CD4-positive, alpha-beta memory T cell (primary cell): ENCODE results near the gene SGIP1. TPM values are rescaled to one million over a fixed set of nuclear protein-coding genes. Genes with fewer than 3 reads are reported as not detected.

Experiments used
- CTCF ChIA-PET: fragments of 350-600 bp; sonication (Branson Sonifier 250); formaldehyde crosslinking; loops from one replicate; lab custom pipeline; 2021; ENCODE audit warnings: inconsistent platforms; ENCODE audit not compliant: partially characterized antibody; lab: Charles Lee
- POLR2A ChIA-PET: fragments of 350-600 bp; sonication (Branson Sonifier 250); formaldehyde crosslinking; loops from one replicate; lab custom pipeline; 2021; ENCODE audit not compliant: partially characterized antibody; lab: Charles Lee
- DNase-seq, 5 donors: peaks; one replicate each; pipeline versions ENCODE4 v3.0.0 to v3.0.0-alpha.2; 2020 to 2022; ENCODE audit warnings: mixed read lengths in 1 of 5
- H3K27ac ChIP-seq: one replicate; pipeline ENCODE4 v1.7.0; 2013; ENCODE audit warnings: low read depth, low read length
- H3K27me3 ChIP-seq: 2 replicates; pipeline ENCODE4 v1.7.0; 2013; ENCODE audit warnings: mild to moderate bottlenecking, low read length, moderate library complexity; ENCODE audit not compliant: insufficient read depth
- H3K36me3 ChIP-seq: 2 replicates; pipeline ENCODE4 v1.7.0; 2013; ENCODE audit warnings: mild to moderate bottlenecking, low read length, moderate library complexity; ENCODE audit not compliant: insufficient read depth
- H3K4me1 ChIP-seq: 2 replicates; pipeline ENCODE4 v1.7.0; 2013; ENCODE audit warnings: mild to moderate bottlenecking, low read length, moderate library complexity; ENCODE audit not compliant: insufficient read depth
- H3K4me3 ChIP-seq, 2 donors: one replicate each; pipeline ENCODE4 v1.7.0; 2013; ENCODE audit warnings: low read length in 2 of 2, mild to moderate bottlenecking in 1 of 2
- H3K9me3 ChIP-seq, 2 donors: one replicate each; pipeline ENCODE4 v1.7.0; 2013; ENCODE audit warnings: low read length in 2 of 2, control low read depth in 1 of 2; ENCODE audit not compliant: control insufficient read depth in 1 of 2
- H3K27ac Mint-ChIP-seq, 7 donors: one replicate each; pipeline ENCODE4 v1.8.0; 2020 to 2021; ENCODE audit warnings: mixed read lengths in 7 of 7, mild to moderate bottlenecking in 6 of 7, inconsistent platforms in 3 of 7, moderate library complexity in 3 of 7
- H3K27me3 Mint-ChIP-seq, 2 donors: one replicate each; pipeline ENCODE4 v1.8.0; 2020 to 2021; ENCODE audit warnings: mixed read lengths in 2 of 2
- H3K36me3 Mint-ChIP-seq, 2 donors: one replicate each; pipeline ENCODE4 v1.8.0; 2020 to 2021; ENCODE audit warnings: mixed read lengths in 2 of 2, inconsistent platforms in 1 of 2, mild to moderate bottlenecking in 1 of 2
- H3K4me1 Mint-ChIP-seq, 4 donors: one replicate each; pipeline ENCODE4 v1.8.0; 2020 to 2021; ENCODE audit warnings: mixed read lengths in 4 of 4, mild to moderate bottlenecking in 1 of 4
- H3K4me3 Mint-ChIP-seq, 8 donors: one replicate each; pipeline ENCODE4 v1.8.0; 2020 to 2021; ENCODE audit warnings: mixed read lengths in 8 of 8, mild to moderate bottlenecking in 7 of 8, moderate library complexity in 6 of 8, inconsistent platforms in 3 of 8
- H3K9me3 Mint-ChIP-seq, 8 donors: one replicate each; pipeline ENCODE4 v1.8.0; 2020 to 2021; ENCODE audit warnings: mixed read lengths in 8 of 8, mild to moderate bottlenecking in 5 of 8, inconsistent platforms in 3 of 8, moderate library complexity in 1 of 8
- intact Hi-C: fragments of 100-400 bp; cut with micrococcal nuclease; formaldehyde crosslinking; loops from one replicate; pipeline ENCODE4 v1.15.1; 2023
- polyA plus RNA-seq, 2 donors: library from polyadenylated mRNA; unstranded; fragments of 300-500 nt; fragmentation: Illumina TruSeq; gene quantifications; one replicate each; pipeline ENCODE4 v1.2.3, GENCODE V29; 2021
- total RNA-seq, 2 experiments: library from RNA; stranded (reverse); gene quantifications; one replicate each; pipeline ENCODE4 v1.2.3, GENCODE V29; 2021

The SGIP1 gene
- total and polyA plus RNA-seq, 4 experiments from 2014 or later = not detected

DNA sequence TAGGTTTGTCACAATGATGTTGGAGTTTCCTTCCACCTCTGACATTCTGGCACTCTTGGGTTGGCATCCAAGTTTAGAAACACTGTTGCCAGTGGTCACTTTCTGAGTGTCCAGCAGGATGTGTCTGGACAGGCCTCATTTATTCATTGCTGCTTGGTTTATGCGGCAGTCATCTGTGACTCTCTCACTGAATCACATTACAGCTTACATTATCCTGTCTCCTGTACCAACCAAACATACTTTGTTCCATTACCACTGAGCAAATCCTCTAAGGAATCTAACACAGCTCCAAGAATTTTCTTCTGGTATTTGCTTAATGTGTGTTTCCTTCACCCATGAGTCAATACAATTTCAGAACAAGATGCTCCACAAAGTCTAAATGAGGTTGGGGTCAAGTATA lies 19.9 kb downstream of the SGIP1 start:
- Mint-ChIP-seq H3K4me1 (no peaks in the 10 kb centered on the region), H3K4me3 (no peak overlapping the region), H3K9me3 (peaks cover 0 to 2% (median 0%) of the 10 kb centered on the region in 8 donors), H3K36me3 (no peaks in the 10 kb centered on the region), H3K27ac (no peak overlapping the region), H3K27me3 (peaks cover 6 to 14% of the 10 kb centered on the region in 2 donors)
- intact Hi-C loops = no loop called here
- CTCF ChIA-PET = no interaction called here
- H3K9me3 ChIP-seq = no peaks in the 10 kb centered on the region
- H3K27me3 ChIP-seq = no peaks in the 10 kb centered on the region
- H3K36me3 ChIP-seq = no peaks in the 10 kb centered on the region
- H3K27ac ChIP-seq = no peak overlapping the region
- H3K4me1 ChIP-seq = no peaks in the 10 kb centered on the region
- no peak overlapping the region for H3K4me3 ChIP-seq
- POLR2A ChIA-PET = no interaction called here
- DNase-seq = no peak

DNA sequence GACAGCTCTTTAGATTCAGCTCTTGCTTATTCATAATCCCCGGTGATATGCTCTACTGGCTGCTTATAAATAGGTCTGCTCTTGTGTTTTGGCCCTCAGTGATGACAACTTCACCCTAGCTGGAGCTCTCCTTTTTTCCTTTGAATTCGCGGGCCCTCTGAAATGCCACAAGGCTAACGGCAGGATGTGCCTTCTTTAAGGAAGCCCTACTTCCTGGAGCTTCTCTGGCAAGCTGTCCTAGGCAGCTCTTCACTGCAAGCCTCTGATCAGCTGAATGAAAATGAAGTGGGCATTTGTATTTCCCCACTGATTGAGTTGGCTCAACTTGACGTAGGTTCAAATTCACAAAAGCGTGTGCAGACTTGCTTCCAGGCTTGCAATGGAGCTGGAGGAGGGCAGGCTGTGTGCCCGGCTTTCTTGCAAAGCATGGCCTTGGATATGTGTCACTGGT lies 22.2 kb downstream of the SGIP1 start:
- Histone ChIP-seq H3K27me3 (no peaks in the 10 kb centered on the region), H3K27ac (no peak overlapping the region), H3K9me3 (no peaks in the 10 kb centered on the region), H3K4me3 (no peak overlapping the region), H3K4me1 (no peaks in the 10 kb centered on the region), H3K36me3 (no peaks in the 10 kb centered on the region)
- no peaks in the 10 kb centered on the region for H3K4me1 Mint-ChIP-seq
- H3K27me3 Mint-ChIP-seq = peaks cover 4 to 14% of the 10 kb centered on the region in 2 donors
- intact Hi-C loops = no loop called here
- ChIA-PET CTCF (no interaction called here), POLR2A (no interaction called here)
- no peak overlapping the region for H3K27ac Mint-ChIP-seq
- H3K4me3 Mint-ChIP-seq = no peak overlapping the region
- no peaks in the 10 kb centered on the region for H3K36me3 Mint-ChIP-seq
- peaks cover 0 to 2% (median 0%) of the 10 kb centered on the region in 8 donors for H3K9me3 Mint-ChIP-seq
- DNase-seq = no peak

DNA sequence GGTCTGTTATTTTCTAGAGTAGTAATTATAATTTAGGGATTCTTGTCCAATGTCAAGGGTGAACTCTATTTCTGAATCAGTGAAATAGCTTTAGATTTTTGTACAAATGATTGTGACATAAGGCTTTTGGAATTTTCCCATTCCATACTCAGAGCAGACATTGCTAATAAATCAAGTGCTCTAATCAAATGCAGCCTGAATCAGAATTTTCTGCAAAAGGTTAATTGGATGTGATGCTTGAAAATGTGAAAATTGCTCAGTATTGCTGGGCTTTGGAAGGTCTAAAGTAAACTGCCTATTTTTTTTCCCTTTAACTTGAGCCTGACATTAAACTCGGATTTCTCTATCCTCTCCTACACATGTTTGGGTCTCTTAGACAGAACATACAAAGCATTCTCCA lies 23.2 kb downstream of the SGIP1 start:
- H3K4me3 Mint-ChIP-seq = no peak overlapping the region
- H3K9me3 ChIP-seq = no peaks in the 10 kb centered on the region
- ChIA-PET POLR2A (no interaction called here), CTCF (no interaction called here)
- no peaks in the 10 kb centered on the region for H3K36me3 Mint-ChIP-seq
- no peak overlapping the region for H3K27ac ChIP-seq
- H3K4me3 ChIP-seq = no peak overlapping the region
- H3K4me1 ChIP-seq = no peaks in the 10 kb centered on the region
- no peaks in the 10 kb centered on the region for H3K36me3 ChIP-seq
- peaks cover 0 to 2% (median 0%) of the 10 kb centered on the region in 8 donors for H3K9me3 Mint-ChIP-seq
- H3K27me3 Mint-ChIP-seq = peaks cover 4 to 12% of the 10 kb centered on the region in 2 donors
- no peaks in the 10 kb centered on the region for H3K27me3 ChIP-seq
- no peaks in the 10 kb centered on the region for H3K4me1 Mint-ChIP-seq
- H3K27ac Mint-ChIP-seq = no peak overlapping the region
- DNase-seq = no peak
- intact Hi-C loops = no loop called here

- POLR2A ChIA-PET = no interaction called here
Measured at GRCh38 chr1:66559517-66559916, 25.6 kb downstream of the SGIP1 start.

DNA sequence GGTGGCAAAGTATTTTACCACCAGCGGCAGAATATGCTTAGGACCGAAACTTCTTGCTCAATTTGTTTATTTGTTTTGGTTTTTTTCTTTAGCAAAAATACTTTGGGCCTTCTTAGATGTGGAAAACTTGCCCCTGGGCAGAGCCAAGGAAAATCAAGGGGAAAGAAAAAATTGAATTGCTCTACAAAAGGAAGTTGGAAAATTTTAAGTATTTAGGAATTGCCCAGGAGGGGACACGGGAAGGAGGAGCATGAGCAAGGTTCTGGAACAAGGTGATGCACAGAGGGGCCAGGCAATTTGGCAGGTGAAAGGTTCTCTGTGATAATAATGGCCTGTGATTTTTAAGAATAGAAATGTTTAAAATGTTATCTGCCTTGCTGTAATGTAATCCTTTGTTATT lies 28.6 kb downstream of the SGIP1 start:
- H3K27me3 ChIP-seq = no peaks in the 10 kb centered on the region
- H3K4me1 ChIP-seq = no peaks in the 10 kb centered on the region
- intact Hi-C loops = no loop called here
- Mint-ChIP-seq H3K27me3 (peaks cover 2 to 7% of the 10 kb centered on the region in 2 donors), H3K4me3 (no peak overlapping the region), H3K9me3 (peaks cover 0 to 5% (median 0%) of the 10 kb centered on the region in 8 donors), H3K36me3 (no peaks in the 10 kb centered on the region), H3K27ac (no peak overlapping the region), H3K4me1 (no peaks in the 10 kb centered on the region)
- H3K9me3 ChIP-seq = no peaks in the 10 kb centered on the region
- H3K4me3 ChIP-seq = no peak overlapping the region
- no peak overlapping the region for H3K27ac ChIP-seq
- POLR2A ChIA-PET = no interaction called here
- DNase-seq = no peak
- H3K36me3 ChIP-seq = no peaks in the 10 kb centered on the region
- CTCF ChIA-PET = no interaction called here

More at GRCh38 chr1:66559517-66559916, 25.6 kb downstream of the SGIP1 start:
- DNase-seq = no peak
- no peak overlapping the region for H3K27ac ChIP-seq
- CTCF ChIA-PET = no interaction called here
- H3K4me1 ChIP-seq = no peaks in the 10 kb centered on the region
- H3K4me3 ChIP-seq = no peak overlapping the region
- Mint-ChIP-seq H3K4me1 (no peaks in the 10 kb centered on the region), H3K36me3 (no peaks in the 10 kb centered on the region), H3K27ac (no peak overlapping the region), H3K4me3 (no peak overlapping the region), H3K27me3 (peaks cover 4 to 11% of the 10 kb centered on the region in 2 donors), H3K9me3 (no peaks in the 10 kb centered on the region)
- H3K36me3 ChIP-seq = no peaks in the 10 kb centered on the region
- intact Hi-C loops = no loop called here
- H3K27me3 ChIP-seq = no peaks in the 10 kb centered on the region
- H3K9me3 ChIP-seq = no peaks in the 10 kb centered on the region

DNA sequence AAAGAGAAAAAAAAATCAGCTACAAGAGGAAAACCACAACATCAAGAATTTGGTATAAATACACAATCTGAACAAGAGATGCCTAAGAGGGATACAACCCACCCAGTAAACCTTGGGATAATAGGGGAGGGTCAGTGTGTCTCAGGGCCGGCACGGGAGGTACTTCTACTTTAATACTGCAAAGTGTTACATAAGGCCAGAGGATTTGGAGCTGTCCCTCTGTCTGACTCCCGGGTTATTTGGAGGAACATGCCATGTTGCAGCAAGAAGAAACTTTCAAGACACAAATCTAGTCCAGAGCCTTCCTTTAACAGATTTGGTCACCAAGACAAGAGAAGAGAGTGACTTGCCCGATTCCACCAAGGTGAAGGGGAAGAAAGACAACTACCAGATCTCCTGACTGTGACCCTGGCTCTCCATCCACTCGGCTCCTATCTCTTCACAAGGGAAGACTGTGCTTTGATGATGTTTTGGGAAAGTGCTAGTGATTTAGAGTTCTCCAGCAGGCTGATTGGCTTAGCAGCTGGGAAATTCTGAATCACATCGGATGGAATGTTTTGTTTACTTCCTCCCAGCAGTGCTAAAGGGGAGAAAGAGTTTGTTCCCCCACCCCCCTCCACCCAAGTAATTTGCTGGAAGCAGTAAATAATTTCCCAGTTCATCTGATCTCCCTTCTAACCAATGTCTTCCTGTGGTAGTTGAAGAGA lies 29.3 kb downstream of the SGIP1 start:
- Mint-ChIP-seq H3K9me3 (peaks cover 0 to 5% (median 3%) of the 10 kb centered on the region in 8 donors), H3K27me3 (peaks cover 2 to 10% of the 10 kb centered on the region in 2 donors), H3K4me3 (no peak overlapping the region), H3K4me1 (no peaks in the 10 kb centered on the region), H3K36me3 (no peaks in the 10 kb centered on the region), H3K27ac (no peak overlapping the region)
- DNase-seq = no peak
- intact Hi-C loops = no loop called here
- ChIA-PET POLR2A (no interaction called here), CTCF (no interaction called here)
- no peaks in the 10 kb centered on the region for H3K27me3 ChIP-seq
- H3K4me1 ChIP-seq = no peaks in the 10 kb centered on the region
- no peaks in the 10 kb centered on the region for H3K36me3 ChIP-seq
- H3K4me3 ChIP-seq = no peak overlapping the region
- no peak overlapping the region for H3K27ac ChIP-seq
- no peaks in the 10 kb centered on the region for H3K9me3 ChIP-seq

DNA sequence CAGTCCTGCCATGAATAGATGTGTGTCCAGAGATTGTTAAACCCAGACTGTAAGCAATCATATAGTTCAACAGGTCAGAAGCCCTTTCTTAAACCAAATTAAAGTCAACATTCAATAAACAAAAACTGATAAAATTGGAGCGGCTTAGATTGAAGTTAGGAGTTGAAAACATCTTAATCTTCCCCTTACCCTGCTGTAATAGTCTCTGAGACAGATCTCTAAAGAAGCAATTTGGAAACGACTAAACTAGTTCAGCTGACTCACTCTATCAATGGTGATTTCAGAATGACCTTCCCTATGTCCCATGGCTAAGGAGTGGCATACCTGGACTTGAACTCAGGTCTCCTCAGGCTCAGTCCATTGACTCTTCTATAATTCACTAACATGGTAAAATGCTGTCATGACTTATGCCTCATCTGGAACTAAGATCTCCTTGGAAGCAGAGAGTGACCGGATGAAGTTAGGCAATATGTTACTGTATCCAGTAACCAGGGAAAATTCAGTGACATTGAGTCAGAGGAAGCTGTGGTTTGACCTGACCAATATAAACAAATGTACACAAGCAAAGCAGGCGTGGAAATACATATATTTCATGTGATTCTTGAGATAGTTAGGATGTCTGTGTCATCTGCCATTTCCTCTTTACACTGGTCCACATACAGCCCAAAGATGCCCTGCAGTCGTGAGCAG lies 30.1 kb downstream of the SGIP1 start:
- intact Hi-C loops = no loop called here

More for the DNA sequence above, 30.1 kb downstream of the SGIP1 start:
- Histone ChIP-seq H3K27me3 (no peaks in the 10 kb centered on the region), H3K9me3 (no peaks in the 10 kb centered on the region), H3K36me3 (no peaks in the 10 kb centered on the region), H3K4me3 (no peak overlapping the region), H3K27ac (no peak overlapping the region), H3K4me1 (no peaks in the 10 kb centered on the region)
- POLR2A ChIA-PET = no interaction called here
- no peaks in the 10 kb centered on the region for H3K36me3 Mint-ChIP-seq
- peaks cover 0 to 6% (median 3%) of the 10 kb centered on the region in 8 donors for H3K9me3 Mint-ChIP-seq
- CTCF ChIA-PET = no interaction called here
- no peak overlapping the region for H3K4me3 Mint-ChIP-seq
- peaks cover 2 to 10% of the 10 kb centered on the region in 2 donors for H3K27me3 Mint-ChIP-seq
- no peaks in the 10 kb centered on the region for H3K4me1 Mint-ChIP-seq
- no peak for DNase-seq
- no peak overlapping the region for H3K27ac Mint-ChIP-seq
